22Rv1 (cell line): ENCODE data around the gene ADAP1.

Experiments
- ZFX ChIP-seq: fragments of 450-650 bp; IDR thresholded peaks from 2 replicates; pipeline ENCODE4 v1.6.1; 2017; ENCODE audit warnings: antibody characterized with exemption, borderline replicate concordance
- TF ChIP-seq, protein P1 (sequence below): fragments of 450-650 bp; IDR thresholded peaks from 2 replicates; pipeline ENCODE4 v1.5.1; 2017; ENCODE audit warnings: mild to moderate bottlenecking

- TF ChIP-seq, protein P1, sequence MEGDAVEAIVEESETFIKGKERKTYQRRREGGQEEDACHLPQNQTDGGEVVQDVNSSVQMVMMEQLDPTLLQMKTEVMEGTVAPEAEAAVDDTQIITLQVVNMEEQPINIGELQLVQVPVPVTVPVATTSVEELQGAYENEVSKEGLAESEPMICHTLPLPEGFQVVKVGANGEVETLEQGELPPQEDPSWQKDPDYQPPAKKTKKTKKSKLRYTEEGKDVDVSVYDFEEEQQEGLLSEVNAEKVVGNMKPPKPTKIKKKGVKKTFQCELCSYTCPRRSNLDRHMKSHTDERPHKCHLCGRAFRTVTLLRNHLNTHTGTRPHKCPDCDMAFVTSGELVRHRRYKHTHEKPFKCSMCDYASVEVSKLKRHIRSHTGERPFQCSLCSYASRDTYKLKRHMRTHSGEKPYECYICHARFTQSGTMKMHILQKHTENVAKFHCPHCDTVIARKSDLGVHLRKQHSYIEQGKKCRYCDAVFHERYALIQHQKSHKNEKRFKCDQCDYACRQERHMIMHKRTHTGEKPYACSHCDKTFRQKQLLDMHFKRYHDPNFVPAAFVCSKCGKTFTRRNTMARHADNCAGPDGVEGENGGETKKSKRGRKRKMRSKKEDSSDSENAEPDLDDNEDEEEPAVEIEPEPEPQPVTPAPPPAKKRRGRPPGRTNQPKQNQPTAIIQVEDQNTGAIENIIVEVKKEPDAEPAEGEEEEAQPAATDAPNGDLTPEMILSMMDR: no peak
- TF ChIP-seq ZFX: no peak
These were observed 77.5 kb downstream of the ADAP1 start for GRCh38 chr7:876972-877311.
